Erythroblast (primary cell): ENCODE data around the gene ATG14.

Experiments
- GATA1 ChIP-seq: IDR thresholded peaks from 2 replicates; pipeline ENCODE4 v1.6.1; 2011; ENCODE audit warnings: low read depth, mild to moderate bottlenecking, control low read depth, low read length, moderate library complexity
- POLR2A ChIP-seq: IDR thresholded peaks from 2 replicates; pipeline ENCODE4 v1.6.1; 2011; ENCODE audit warnings: mild to moderate bottlenecking, low read length

GRCh38 chr14:55353686-55354467, 57.8 kb downstream of the ATG14 start:
- TF ChIP-seq POLR2A, result no peak
- no peak for TF ChIP-seq GATA1
